GM18867 (cell line): Measurements from ENCODE around the gene CLDND1.
A peak's percentile ranks its signal among the peaks of the same experiment; 100 is the strongest.
"Not testable (repeated sequence)": the region's sequence is repeated elsewhere in the genome, so short reads cannot be mapped to it uniquely, and the experiment has no call there.

Source experiments
- ATAC-seq: cut with Tn5 transposase; IDR thresholded peaks from one replicate; pipeline ENCODE4 v1.9.1; 2021; ENCODE audit warnings: mild to moderate bottlenecking, moderate library complexity; ENCODE audit not compliant: unreplicated experiment

Gene CLDND1

DNA sequence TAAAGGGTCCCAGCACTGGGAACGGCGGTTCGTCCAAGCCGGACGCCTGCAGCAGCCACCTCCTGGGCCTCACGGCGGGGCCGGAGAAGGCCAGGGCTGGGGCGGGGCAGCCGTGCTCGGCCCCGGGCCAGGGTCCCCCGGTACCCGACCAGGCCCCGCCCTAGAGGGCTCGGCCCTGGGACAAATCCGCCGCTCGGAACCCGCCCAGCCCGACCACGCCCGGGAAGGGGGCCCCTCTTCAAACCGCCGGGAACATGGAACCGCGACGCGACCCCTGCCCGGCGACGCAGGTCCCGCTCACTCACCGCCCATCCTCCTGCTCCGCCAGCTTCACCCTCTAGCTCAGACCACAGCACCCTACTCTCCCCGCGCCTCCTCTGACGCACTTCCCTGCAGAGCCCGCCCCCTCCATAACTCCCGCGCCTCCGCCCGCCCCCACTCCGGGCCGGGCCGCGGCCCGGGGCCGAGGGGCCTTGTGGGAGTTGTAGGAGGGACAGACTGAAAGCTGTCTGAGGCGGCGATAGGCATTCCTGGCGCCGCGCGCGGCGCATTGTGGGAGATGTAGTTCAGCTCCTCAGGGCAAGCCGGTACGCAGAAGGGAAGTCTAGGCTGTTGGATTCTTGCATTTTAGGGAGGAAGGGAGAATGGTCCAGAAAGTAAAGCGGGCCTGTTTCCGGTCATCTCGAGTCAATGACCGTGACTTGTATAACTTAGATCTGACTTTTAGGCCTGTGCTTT lies at the start of gene CLDND1:
CLDND1 (minus strand) TSS at position 359 of the 738 bp plus-strand sequence. CDS start 1,478 bp downstream, outside the sequence.
- ATAC-seq, result peak; percentile 84

DNA sequence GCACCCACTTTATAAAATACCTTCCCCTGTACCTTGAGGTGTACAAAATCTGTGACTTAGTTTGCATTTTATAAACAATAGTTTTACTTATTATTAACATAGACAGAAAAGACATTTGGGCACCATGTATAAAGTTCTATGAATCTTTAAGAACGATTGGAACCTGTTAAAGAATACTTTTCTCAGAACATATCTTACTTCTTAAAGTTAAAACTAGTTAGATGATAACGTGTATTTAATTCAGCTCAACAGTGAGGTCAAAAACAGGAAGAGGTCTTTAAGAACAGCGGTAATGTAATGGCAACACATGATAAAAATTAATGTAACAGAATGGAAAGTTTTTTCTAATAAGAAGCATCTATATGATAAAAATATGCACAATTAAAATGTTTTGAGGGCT lies 45.7 kb upstream of the CLDND1 start:
- ATAC-seq, result no peak

DNA sequence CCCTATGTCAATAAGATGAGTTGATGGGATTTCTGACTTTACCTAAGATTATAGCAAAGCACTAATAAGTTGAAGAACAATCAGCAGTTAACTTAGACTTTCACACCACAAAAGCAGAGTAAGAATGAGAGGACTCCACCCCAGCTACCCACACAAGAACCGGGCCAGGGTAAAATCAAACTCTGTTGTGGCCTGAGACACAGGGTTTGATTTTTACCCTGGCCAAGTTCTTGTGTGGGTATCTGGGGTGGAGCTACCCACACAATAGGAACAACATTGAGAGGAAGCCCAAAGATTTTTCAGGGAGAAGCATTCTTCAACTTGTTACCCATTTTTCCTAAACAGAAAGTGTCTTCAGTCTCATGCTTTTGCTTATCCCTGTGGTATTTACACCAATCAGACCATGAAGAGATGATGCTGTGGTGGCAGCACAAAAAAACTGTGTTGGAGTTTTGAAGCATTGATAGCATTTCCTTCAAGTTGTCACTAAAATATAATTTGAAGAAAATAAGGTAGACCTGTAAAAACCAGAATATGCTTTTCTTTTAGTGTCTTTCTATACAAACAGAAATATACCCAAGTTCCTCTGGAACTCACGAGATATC lies 45.1 kb upstream of the CLDND1 start:
- peak; percentile 35 for ATAC-seq

DNA sequence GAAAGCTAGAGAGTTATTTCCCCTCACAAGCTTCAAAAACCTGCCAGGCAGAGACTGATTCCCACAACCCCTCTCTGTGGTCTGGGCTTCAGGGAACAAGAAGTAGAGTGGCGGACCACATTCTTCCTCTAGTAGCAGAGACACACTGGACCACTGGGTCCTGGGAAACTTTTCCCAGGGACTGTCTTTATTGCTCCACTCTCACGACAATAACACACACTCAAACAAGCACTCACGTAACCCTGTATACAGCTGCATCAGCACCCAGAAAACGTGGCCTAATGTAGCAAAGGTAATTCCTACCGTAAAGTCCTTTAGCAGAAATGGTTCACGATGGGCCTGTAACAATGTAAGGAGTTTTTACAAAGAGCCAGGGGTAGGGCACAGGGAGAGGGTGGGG lies 43.1 kb upstream of the CLDND1 start:
- no peak for ATAC-seq

DNA sequence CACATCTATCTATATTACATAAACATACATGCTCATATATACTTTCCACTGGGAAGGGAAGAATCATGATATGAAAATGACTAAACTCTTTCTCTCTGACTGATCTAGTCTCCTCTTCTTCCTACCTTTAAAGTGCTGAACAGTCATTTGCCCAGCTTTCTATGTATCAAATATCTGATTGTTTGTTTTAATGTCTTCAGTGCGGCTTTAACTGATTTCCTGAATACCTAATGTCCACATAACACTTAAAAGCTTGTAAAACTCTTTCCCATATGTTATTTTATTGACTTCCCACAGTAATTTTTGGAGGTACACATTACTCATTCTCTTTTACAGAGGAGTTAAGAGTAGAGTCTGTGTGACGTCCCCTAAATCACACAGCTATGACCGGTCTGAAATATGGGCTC lies 42.5 kb upstream of the CLDND1 start:
- no peak for ATAC-seq

DNA sequence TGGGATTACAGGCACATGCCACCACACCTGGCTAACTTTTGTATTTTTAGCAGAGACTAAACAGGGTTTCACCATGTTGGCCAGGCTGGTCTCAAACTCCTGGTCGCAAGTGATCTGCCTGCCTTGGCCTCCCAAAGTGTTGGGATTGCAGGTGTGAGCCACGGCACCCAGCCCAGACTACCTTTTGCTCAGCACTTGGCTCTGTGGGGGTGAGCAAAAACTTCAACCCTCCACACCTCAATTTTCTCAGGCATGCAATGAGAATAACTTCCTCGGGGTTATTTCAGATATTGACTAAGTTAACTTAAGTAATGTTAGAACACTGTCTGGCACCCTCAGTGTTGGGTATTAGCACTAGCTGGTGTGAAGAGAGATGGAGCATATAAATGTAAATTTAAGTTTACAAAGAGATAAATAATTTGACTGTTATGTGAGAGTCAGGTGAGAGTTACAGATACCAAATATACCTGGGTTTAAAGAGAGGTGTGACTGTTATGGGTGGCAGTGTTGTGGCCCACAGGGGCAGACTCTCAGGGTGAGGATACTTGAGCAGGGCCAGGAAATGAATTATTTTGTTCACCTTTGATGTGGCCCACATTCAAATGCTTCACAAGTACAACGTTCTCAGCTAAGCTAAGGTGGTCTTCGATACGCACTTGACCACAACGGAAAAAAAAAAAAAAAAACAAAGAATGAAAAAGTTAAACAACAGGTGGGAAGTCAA lies 41.7 kb upstream of the CLDND1 start:
- peak; percentile 26 for ATAC-seq

DNA sequence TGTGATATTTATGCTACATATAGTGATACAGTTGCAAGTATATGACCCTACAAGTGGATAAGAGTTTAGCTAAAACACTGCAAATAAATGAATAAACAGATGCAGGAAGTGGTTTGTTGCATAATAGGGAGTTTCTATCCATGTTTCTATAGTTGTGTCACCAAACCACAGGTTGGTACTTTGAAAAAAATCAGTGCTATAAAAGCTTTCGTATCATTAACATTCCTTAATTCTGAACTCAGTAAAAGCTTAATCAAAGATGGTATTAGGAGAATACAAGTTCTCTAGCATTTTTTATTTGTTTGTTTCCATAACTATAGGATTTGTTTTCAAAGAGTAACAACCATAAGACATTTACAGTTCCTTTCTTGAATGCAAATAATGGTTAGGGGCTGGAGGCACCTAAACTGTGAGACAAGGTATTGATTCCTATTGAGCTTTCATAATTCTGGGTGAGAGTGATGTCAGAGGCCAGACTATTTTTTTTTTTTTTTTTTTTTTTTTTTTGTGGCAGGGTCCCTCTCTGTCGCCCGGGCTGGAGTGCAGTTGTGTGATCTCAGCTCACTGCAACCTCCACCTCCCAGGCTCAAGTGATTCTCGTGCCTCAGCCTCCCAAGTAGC lies 41.1 kb upstream of the CLDND1 start:
- peak; percentile 55 for ATAC-seq

DNA sequence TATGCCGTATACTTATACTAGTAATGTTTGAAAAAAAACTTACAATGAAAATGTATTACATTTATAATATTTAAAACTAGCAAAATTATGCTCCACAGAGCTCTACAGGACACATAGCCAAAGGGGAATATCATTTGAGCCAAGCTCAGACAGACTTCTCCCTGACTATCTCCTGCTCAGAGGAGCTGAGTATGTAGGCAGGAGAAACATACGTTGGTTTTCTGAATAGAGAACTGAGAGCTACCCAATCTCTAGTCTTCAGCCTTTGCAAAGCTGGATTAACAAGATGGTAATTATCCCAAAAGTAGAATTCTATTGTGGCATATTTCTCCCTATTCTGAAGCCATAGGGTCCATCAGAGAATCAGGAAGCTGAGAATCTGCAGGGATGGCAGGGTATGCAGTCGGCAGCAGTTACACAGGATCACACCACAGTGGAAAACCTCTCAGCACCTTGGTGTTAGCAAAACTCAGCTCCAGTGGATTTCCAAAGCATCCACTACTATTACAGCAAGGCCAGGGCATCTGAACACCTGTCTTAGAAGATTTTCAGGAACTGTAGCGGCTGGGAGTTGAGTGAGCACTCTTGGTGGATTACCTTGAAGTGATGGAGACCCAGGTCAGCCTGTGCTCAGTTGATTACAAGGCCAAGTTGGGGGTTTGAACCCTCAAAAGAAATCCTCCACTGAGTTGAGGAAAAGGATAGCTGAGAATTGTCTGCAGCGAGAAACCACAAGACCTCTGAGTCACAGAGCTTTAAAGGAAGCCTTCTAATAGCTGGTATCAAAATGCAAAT lies 39.2 kb upstream of the CLDND1 start:
- ATAC-seq, result no peak

DNA sequence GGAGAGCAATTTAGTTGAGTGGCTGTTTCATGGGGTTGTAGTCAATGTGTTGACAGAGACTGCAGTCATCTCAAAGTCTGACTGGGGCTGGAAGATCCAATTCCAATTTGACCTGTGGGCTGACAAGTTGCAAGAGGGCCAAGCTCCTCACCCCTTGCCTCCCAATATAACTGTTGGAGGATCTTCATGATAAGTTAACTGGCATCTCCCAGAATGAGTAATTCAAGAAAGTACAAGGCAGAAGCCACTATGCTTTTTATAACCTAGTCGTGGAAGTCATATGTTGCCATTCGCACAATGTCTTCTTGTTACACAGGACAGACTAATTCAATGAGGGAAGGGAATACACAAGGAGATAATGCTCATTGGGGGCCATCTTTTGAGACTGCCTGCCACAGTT lies 38.2 kb upstream of the CLDND1 start:
- no peak for ATAC-seq

DNA sequence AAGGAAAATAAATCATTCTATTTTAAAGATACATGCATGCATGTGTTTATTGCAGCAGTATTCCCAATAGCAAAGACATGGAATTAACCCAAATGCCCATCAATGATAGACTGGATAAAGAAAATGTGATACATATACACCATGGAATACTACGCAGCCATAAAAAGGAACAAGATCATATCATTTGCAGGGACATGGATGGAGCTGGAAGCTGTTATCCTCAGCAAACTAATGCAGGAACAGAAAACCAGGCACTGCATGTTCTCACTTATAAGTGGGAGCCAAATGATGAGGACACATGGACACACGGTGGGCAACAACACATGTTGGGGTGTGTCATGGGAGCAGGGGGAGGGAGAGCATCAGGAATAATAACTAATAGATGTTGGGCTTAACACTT lies 37.1 kb upstream of the CLDND1 start:
- ATAC-seq, result not testable (repeated sequence)

DNA sequence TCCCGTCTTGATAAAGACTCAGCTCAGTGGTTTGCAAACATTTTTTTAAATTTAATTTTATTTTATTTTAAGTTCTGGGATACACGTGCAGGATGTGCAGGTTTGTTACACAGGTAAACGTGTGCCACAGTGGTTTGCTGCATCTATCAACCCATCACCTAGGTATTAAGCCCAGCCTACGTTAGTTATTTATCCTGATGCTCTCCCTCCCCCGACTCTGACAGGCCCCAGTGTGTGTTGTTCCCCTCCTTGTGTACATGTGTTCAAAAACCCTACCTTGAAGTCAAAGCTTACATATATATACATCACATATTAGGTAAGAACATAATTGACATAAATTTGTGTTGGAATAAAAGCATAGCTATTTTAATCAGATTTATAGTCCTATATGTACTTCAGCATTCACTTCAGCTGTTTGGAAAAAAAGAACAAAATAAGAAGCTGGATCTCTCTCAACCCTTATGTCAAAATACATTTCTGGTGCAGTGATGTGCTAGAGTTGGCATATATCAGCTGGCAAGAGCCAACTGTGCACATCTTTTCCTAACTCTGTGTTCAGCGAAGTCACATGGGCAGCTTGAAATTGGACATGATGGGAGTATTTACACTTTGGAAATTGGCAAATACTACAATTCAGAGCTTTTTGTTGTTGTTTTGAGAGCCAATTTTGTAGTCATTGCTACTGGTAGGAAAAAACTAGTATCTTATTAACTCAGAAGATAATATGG lies 35.6 kb upstream of the CLDND1 start:
- no peak for ATAC-seq

DNA sequence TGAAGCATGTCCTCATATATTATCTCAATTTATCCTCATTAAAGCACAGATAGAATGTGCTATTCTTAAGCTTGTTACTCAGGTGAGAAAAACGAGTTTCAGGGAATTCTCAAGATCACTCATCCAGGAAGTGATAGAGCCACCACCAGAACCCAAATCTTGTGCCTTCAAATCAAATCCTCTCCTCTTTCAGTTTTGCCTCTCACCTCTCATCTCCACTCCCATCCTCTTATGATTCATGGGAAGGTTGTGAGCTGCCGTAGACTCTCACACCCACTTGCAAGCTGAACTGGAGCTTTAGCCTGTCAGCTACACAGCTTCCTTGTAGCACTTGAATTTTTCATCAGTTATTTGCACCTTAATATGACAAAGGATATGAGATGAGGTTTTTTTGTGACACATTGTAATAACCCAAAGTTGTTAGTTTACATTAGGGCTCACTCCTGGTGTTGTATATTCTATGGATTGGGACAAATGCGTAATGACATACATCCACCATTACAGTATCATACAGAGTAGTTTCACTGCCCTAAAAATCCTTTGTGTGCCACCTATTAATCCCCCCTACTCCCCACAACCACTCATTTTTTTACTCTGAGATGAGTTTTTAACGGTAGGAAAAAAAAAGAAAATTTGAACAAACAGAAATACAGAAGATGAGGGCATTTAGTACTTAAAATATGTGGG lies 34.8 kb upstream of the CLDND1 start:
- ATAC-seq, result peak; percentile 16

DNA sequence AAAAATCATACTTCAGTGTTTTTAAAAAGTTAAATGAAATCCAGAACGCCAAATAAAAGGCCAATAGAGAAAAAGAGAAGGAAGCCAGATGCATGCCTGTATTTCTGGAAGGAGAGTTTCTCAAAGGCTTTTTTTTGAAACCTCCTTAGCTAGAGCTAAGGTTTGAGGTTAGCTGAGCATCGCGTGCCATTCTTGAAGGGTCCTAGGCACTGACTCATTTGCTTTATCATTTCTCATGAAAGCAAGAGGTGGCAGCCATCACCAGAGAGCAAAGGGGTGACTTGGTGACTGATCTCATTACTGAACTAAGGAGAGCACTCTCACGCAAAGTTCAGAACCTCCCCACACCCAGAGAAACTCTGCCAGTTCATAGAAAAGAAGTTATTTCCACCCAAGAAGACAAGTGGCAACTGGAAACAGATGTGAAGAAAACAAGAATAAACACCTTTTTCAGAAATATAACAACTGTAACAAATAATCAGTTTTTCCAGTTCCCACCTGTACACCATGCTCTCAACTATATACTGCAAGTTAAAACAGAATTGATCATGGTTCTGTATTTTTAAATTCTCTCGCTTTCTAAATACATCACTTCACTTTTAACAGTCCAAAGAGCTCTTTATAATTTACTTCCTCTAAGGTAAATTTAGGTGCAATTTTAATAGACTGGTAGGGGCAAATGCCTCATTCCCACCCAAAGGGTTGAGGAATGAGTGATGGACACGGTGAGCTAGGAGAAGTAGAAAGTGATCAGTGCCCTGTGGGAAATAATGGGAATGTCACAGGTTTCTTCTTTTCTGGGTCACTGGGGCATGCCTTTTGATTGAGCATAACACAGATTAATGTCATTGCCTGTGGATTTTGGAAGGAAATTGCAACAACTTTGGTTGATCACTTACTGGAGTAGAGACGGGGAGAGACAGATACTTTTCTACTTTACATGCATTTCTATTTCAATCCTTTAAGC lies 33.7 kb upstream of the CLDND1 start:
- peak; percentile 78 for ATAC-seq

DNA sequence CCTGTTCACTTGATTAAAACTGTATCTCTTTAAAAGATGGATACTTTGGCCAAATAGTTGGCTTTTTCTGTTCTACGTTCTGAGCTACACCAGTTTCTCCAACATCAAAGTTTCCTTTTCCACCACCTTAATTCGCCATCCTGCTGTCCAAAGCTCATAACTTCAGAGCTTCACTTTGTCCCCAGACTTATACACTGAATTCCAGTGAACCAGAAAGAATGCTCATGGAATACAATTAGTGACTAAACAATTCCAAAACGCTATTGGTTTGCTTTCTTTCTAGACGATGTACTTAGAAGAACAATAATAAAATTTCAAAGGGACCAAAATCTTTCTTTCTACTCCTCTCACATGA lies 32.3 kb upstream of the CLDND1 start:
- ATAC-seq, result no peak

DNA sequence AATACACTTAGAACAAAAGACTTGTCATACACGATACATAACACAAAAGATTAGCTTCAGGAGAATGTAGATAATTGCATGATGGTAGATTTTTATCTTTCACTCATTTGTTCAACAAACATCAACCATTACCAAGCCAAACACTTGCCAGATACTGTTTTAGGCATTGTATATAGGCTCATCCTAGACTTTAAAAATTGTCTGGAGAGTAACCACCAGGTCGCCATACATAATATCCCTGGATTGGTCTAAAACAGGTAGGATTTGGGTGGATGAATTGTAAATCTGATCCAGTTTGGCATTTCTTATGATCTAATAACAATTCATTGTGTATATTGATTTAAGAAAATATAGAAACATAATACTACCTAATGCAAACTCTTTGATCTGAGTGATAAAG lies 31.9 kb upstream of the CLDND1 start:
- no peak for ATAC-seq

DNA sequence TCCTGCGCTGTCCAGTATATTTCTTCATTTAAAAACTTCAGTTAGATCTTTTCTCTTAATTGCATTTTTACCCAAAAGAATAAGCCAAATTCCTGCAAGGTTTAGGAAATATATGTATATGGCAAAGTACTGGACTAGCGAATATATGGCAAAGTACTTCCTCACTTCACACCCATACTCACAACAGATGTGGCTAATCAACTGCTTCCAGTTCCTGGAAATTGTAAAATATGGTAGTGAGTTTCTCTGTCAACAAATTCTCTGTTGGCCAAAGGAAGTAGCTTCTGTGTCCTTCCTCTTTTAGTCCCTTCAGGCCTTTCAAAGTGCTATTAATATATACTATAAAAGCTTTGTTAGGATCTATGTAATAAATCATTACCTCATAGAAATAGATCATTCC lies 31.1 kb upstream of the CLDND1 start:
- ATAC-seq, result no peak

DNA sequence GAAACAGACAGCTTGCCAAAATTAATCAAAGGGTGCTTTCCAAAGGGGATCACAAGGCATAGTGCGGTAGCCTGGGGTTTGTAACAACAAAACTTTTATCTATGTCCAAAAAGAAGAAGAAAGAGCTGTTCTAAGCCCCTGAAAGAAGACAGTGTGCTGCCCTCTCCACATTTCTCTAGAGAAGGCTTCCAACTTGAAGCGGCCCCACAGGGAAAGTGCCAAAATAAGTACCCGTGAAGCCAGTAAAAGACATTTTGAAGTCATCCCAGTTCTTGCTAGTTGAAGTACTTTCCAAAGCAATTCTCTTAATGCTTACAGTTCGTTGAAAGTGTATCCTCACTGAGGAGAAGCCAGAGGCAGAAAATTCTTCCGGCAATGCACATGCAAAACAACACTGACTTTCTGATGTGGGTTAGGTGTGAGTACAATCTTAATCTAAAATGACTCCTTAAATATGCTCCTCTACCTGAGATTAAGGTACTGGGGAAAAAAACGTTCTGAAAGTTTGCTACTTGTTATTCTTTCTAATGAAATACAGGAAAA lies 30.4 kb upstream of the CLDND1 start:
- ATAC-seq, result no peak
